NCI-H1694 treated with DMSO at 0.1 percent for 48 hours (cell line): ENCODE results near the gene EVI5L.
"Not testable (repeated sequence)": the region's sequence is repeated elsewhere in the genome, so short reads cannot be mapped to it uniquely, and the experiment has no call there.

ENCODE experiments used
- DNase-seq: peaks from one replicate; lab custom pipeline; 2025; lab: John Stamatoyannopoulos, UW

EVI5L gene

DNA sequence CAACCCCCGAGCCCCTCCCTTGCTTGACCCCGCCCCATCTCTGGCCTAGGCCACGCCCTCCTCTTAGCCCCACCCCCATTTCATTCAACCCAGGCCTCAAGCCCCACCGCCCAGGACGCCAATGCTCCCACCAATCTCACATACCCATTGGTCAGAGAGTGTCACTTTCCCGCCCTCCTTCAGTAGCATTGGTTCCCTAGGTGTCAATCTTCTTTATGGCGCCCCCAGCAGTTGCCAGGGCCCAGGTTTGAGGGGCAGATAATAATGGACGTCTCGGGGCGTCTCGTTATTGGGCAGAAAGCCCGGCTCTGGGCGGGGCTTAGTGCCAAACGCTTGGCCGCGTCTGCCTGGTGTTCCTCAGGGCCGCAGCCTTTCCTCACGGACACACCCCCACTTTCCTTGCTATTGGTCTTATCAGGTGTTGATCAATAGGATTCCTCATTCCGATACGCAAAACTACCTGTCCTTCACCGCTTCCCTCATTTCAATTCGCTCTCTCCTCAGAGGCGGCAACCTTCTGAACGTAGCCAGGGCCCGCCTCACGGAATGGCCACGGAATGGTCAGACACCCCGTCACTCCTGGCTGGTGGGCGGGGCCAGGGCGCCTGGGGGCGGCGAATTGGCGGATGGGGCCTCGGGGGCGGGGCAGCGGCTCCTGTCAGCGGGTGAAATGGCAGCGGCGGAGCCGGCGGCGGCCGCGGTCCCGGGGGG is at the start of gene EVI5L:
Gene EVI5L, plus strand, starts transcription at position 658 of the 711 bp plus-strand sequence. CDS start 16,325 bp downstream, outside the sequence.
- DNase-seq: peak; percentile 99

- no peak for DNase-seq
These were observed 48.9 kb upstream of the EVI5L start for GRCh38 chr19:7781157-7781556.

DNA sequence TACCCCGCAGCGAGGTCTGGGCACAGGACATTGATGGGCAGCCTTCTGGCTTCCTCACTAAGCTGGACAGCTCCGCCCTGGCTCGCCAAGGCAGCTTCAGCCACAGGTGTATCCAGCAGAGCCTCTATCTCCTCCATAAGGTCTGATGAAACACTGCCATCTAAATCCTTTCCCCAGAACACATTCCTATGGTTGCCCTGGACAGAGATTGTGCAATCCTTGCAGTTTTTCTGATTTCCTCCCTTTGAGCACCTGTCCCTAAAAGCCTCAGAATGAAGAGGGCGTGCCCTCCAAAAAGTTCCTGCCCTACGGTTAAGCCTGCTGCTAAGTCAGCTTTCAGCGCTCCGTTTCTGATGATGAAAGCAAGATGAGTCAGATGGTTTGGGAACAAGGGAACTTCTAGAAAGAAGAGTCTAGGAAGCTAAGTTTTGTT is 46.0 kb upstream of the EVI5L start:
- no peak for DNase-seq

DNA sequence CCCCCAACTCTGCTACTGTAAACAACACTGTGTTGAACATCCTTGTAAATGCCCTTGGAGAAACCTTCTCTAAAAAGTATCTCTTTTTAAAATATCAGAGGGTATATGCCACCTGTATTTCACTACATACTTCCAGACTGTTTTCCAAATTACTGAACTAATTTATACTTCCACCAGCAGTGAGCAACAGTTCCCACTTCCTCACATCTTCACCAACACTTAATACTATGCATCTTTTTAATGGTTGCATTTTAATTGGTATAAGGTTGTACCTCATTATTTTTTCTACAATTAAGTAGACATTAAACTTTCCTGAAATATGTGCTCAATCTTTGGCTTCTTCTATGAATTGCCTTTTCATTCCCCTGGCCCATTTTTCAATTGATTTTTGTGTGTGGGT is 45.2 kb upstream of the EVI5L start:
- DNase-seq: no peak

DNA sequence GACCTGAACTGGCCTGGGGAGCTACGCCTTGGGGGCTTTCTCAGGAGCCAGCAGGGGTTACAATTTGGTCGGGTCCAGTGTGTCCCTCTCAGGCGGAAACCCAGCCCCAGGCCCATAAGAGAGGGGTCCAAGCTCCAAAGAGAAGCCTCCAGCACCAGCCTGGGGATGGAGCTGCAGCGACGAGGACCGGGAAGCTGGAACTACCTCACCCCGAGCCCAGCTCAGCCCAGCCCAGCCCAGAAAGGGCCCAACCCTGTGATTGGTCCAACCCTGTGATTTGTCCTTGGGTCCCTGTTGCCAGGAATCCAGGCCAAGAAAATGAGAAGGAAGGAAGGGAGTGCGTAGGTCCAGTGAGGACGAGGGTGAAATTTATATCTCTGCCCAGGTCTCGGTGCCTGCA is 42.9 kb upstream of the EVI5L start:
- DNase-seq: no peak

DNA sequence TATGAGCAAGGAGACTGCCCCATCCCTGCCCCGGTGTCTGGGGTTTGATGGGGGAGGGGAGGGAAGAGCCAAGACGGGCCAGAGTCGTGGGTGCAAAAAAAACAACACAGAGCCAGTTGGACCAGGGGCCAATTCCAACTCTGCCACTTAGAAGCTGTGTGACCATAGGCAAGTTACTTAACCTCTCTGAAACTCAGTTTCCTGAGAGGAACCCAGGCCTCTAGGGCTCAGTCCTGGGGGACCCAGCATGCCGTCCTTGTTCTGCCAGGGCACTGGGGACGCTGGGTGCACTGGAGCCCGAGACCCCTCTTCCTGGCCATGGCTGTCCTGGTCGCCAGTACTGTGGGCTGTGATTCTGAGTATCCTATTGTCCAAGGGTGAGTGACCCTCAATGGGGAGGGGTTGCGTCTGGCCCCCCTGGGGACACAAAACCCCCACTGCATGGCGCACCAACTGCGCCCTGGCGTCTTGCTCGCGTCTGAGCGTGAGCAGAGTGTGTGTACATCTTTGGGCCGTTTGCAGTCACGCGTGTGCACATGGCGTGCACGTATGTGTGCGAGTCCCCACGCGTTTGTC is 42.3 kb upstream of the EVI5L start:
- DNase-seq: no peak

GRCh38 chr19:7788178-7788932 is 41.7 kb upstream of the EVI5L start:
- no peak for DNase-seq

GRCh38 chr19:7788933-7789323 is 41.1 kb upstream of the EVI5L start:
- no peak for DNase-seq

- no peak for DNase-seq
These were observed 40.6 kb upstream of the EVI5L start for GRCh38 chr19:7789447-7789846.

- DNase-seq: no peak
These were observed 39.6 kb upstream of the EVI5L start for GRCh38 chr19:7790416-7790815.

GRCh38 chr19:7792281-7792680 is 37.7 kb upstream of the EVI5L start:
- no peak for DNase-seq

- not testable (repeated sequence) for DNase-seq
These were observed 37.3 kb upstream of the EVI5L start for GRCh38 chr19:7792701-7793100.

GRCh38 chr19:7793493-7793892 is 36.5 kb upstream of the EVI5L start:
- DNase-seq: no peak

DNA sequence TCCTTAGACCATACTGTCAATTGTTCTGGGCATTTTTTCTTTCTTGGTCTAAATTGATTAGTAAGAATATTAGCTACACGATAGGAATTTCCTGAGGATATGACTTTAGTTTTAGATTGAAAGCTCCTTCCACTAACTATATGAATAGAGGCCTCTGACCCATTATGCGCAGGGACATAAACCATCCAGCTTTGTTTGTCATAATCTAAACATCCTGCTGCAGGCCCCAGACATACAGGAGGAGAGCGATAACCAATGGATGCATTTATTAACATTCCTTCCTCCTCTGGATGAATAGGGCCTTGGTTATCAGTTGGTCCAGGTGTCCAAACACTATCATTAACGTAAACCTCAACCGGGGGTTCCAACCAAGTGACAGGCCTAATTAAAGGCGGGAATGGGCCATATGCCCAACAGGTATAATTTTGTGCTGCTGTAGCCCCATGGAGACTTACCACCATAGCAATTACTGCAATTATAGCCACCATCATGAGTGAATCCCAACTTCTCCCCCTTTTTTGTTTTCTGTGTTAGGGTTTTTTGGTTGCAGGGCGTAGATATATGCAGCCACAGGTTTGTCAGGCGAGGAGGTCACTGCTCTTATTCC is 34.4 kb upstream of the EVI5L start:
- DNase-seq: no peak

- DNase-seq: peak; percentile 17
These were observed 30.2 kb upstream of the EVI5L start for GRCh38 chr19:7799640-7800355.

- no peak for DNase-seq
These were observed 28.9 kb upstream of the EVI5L start for GRCh38 chr19:7801020-7801570.

DNA sequence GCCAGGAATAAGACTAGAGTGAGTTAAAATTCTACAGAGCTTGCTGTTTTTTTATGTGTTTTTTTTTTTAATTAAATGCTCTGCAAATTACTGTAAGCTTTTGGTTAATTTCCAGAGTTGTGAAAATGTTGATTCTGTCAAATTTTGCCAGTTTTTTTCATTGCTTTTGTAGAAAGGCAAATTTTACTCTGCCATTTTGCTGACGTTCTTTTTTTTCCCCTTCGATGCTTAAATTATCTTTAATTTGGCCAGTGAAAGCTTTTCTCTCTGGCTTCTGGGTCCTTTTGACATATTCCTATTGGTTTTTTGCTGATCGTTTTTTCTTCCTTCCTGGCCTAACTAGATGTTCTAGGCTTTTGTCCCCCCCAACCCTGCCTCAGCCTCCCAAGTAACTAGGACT is 23.8 kb upstream of the EVI5L start:
- DNase-seq: no peak

- no peak for DNase-seq
These were observed 23.1 kb upstream of the EVI5L start for GRCh38 chr19:7806876-7807275.

GRCh38 chr19:7808108-7808507 is 21.9 kb upstream of the EVI5L start:
- no peak for DNase-seq

GRCh38 chr19:7811989-7812388 is 18.0 kb upstream of the EVI5L start:
- no peak for DNase-seq

DNA sequence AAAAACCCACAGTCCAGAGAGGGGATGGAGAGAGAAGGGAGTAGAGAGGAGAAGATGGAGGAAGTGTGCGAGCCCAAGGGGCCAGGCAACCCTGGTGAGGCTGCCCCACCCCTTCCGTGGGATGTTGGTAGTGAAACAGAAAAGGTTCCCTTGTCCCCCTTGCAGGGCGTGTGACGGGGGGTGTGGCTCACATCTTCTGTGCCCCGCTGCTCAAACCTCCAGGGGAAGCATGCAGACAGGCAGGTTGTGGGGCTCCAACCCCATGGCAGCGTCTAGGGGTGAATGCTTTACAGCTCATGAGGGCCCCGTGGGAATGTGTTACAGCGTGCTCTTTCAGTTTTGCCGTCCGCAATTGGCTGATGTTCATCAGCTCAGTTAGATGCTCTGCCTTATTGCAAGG is 14.7 kb upstream of the EVI5L start:
- no peak for DNase-seq

DNA sequence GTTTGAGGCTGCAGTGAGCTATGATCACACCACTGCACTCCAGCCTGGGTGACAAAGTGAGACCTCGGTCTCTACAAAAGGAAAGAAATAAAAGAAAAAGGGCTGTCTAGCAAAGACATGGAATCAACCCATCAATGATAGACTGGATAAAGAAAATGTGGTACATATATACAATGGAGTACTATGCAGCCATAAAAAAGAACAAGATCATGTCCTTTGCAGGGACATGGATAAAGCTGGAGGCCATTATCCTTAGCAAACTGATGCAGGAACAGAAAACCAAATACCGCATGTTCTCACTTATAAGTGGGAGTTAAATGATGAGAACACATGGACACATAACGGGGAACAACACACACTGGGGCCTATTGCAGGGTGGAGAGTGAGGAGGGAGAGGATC is 14.0 kb upstream of the EVI5L start:
- DNase-seq: not testable (repeated sequence)
